ENCODE data around the gene CPA4. TPM values are rescaled to one million over a fixed set of nuclear protein-coding genes. Genes with fewer than 3 reads are reported as not detected.

Gene CPA4
- total and polyA plus RNA-seq, 2 experiments from 2014 or later, result not detected

- TF ChIP-seq ZNF462 (CRISPR knock-in tag; IDR thresholded peaks at IDR 0.05) (no peak), NANOG (IDR thresholded peaks at IDR 0.05; ENCODE audit: borderline replicate concordance) (no peak), STAT1 (IDR thresholded peaks at IDR 0.05; ENCODE audit: unreplicated experiment) (no peak), JUNB (IDR thresholded peaks at IDR 0.05; ENCODE audit: unreplicated experiment) (no peak), EZH2phosphoT487 (IDR thresholded peaks at IDR 0.05; ENCODE audit: unreplicated experiment) (no peak), ZNF331 (CRISPR knock-in tag; IDR thresholded peaks at IDR 0.05; ENCODE audit: low read depth) (no peak), ZNF114 (CRISPR knock-in tag; IDR thresholded peaks at IDR 0.05) (no peak), EZH2 (IDR thresholded peaks at IDR 0.05; ENCODE audit: low read depth, unreplicated experiment) (no peak), CREB1 (CRISPR knock-in tag; IDR thresholded peaks at IDR 0.05; ENCODE audit: low read depth) (no peak)
Observed at GRCh38 chr7:130372402-130373165, 79.6 kb downstream of the CPA4 start (continued).

Other genes starting within 250 kb of the CPA4 start
- gene ZC3HC1, start 241.8 kb upstream of the CPA4 start, total RNA-seq (2014; rRNA removed; shearing (Covaris generic)), result 31.0 and 35.1 TPM in 2 replicates
- 24.6 and 31.0 TPM in 2 replicates for gene ZC3HC1, start 241.8 kb upstream of the CPA4 start, polyA plus RNA-seq (2016; fragmentation: Nextera tagmentation; extraction: Ambion mirVana)
- gene KLHDC10, start 222.6 kb upstream of the CPA4 start, total RNA-seq (2014; rRNA removed; shearing (Covaris generic)), result 14.7 and 14.8 TPM in 2 replicates
- 5.1 and 5.5 TPM in 2 replicates for gene KLHDC10, start 222.6 kb upstream of the CPA4 start, polyA plus RNA-seq (2016; fragmentation: Nextera tagmentation; extraction: Ambion mirVana)
- 18.6 and 23.6 TPM in 2 replicates for gene TMEM209, start 87.8 kb upstream of the CPA4 start, total RNA-seq (2014; rRNA removed; shearing (Covaris generic))
- gene TMEM209, start 87.8 kb upstream of the CPA4 start, polyA plus RNA-seq (2016; fragmentation: Nextera tagmentation; extraction: Ambion mirVana), result 21.3 and 26.2 TPM in 2 replicates
- not detected in 2 replicates for gene SSMEM1, start 85.3 kb upstream of the CPA4 start, total RNA-seq (2014; rRNA removed; shearing (Covaris generic))
- gene SSMEM1, start 85.3 kb upstream of the CPA4 start, polyA plus RNA-seq (2016; fragmentation: Nextera tagmentation; extraction: Ambion mirVana), result not detected in 2 replicates
- gene CPA2, start 26.3 kb upstream of the CPA4 start, total RNA-seq (2014; rRNA removed; shearing (Covaris generic)), result not detected in 2 replicates
- not detected in 2 replicates for gene CPA2, start 26.3 kb upstream of the CPA4 start, polyA plus RNA-seq (2016; fragmentation: Nextera tagmentation; extraction: Ambion mirVana)
- gene CPA5, start 51.7 kb downstream of the CPA4 start, total RNA-seq (2014; rRNA removed; shearing (Covaris generic)), result not detected in 2 replicates
- not detected in 2 replicates for gene CPA5, start 51.7 kb downstream of the CPA4 start, polyA plus RNA-seq (2016; fragmentation: Nextera tagmentation; extraction: Ambion mirVana)
- gene CPA1, start 87.3 kb downstream of the CPA4 start, total RNA-seq (2014; rRNA removed; shearing (Covaris generic)), result not detected in 2 replicates
- gene CPA1, start 87.3 kb downstream of the CPA4 start, polyA plus RNA-seq (2016; fragmentation: Nextera tagmentation; extraction: Ambion mirVana), result not detected in 2 replicates
- 11.5 and 17.4 TPM in 2 replicates for gene CEP41, start 147.9 kb downstream of the CPA4 start, total RNA-seq (2014; rRNA removed; shearing (Covaris generic))
- gene CEP41, start 147.9 kb downstream of the CPA4 start, polyA plus RNA-seq (2016; fragmentation: Nextera tagmentation; extraction: Ambion mirVana), result 25.0 and 26.2 TPM in 2 replicates
- 229 and 230 TPM in 2 replicates for gene MEST, start 198.9 kb downstream of the CPA4 start, total RNA-seq (2014; rRNA removed; shearing (Covaris generic))
- 161 and 167 TPM in 2 replicates for gene MEST, start 198.9 kb downstream of the CPA4 start, polyA plus RNA-seq (2016; fragmentation: Nextera tagmentation; extraction: Ambion mirVana)

Data from GM23338 (cell line).